ENCODE results near the gene RFX2. TPM values are rescaled to one million over a fixed set of nuclear protein-coding genes. Genes with fewer than 3 reads are reported as not detected.
A peak's percentile ranks its signal among the peaks of the same experiment; 100 is the strongest.

The RFX2 gene
- total RNA-seq, 1 donor from 2014 or later: 12.7 TPM

DNA sequence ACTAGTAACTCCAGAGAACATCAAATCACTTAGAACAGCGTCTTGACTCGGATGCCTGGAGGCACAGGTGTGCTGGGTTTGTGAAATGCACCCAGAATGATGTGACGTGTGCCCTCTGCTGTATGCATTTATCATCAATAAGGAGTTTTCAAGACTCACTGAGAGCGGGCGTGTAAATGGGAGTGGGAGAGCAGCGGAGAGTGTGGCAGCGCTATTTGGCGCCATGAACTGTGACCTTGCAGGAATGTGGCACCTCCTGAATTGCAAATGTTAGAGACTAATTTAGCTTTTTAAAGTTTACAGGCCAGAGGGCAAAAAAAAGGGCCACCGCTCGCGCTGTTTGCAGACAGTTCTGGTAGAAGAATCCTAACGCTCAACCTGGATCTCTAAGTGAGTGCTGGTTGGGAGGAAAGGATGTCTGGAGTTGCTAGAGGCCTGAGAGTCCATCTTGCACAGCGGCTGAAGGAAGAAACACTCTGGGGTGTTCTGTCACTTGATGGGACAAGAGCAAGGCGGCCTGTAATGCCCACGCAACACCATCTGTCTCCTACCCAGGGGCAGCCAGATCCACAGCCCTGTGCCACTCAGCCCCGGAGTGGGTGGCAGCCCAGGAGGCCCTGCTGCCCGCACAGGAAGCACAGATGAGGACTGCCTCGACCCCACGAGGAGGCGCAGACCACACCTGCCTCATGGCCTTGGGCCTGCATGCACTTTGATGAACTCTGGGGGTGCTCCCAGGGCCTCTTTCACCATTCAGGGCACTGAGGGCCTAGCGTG lies 152.0 kb downstream of the RFX2 start:
- intact Hi-C loops (cut with DNase I): no loop called here
- ATAC-seq (no peak), DNase-seq (ENCODE audit: low spot score) (no peak)

DNA sequence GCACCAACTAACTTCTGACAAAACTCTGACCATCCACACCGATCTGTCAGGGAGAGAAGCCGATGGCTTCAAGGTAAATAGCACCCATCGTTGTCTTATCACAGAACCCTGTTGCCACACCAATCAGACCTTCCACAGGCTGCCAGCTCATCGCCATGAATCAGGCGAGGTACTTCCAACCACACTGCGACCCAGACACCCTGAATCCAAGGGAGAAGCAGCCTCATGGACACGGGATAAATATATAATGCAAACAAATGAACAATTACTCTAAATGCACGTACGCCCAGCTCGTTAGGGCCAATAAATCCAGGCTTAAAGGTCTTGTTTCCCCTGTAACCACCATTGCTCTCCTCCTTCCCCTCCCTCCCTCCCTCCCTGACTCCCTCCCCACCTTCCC lies 153.1 kb downstream of the RFX2 start:
- DNase-seq (ENCODE audit: low spot score): no peak
- intact Hi-C loops (cut with DNase I): no loop called here
- no peak for ATAC-seq

DNA sequence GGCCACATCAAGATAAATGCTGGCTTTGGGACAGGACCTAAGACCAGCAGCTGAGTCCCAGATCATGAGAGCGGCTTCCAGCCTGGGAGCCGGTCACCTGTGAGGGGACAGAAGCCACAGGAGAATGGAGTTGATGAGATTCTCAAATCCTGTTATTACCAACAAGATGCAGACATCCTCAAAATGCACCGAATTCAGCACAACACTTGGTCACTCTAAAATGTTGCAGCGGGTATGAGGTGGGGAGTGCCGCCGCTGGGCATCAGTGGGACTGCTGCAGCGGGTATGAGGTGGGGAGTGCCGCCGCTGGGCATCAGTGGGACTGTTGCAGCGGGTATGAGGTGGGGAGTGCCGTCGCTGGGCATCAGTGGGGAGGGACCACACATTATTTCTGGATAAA lies 153.6 kb downstream of the RFX2 start:
- ATAC-seq: no peak
- intact Hi-C loops (cut with DNase I): no loop called here
- no peak for DNase-seq (ENCODE audit: low spot score)

DNA sequence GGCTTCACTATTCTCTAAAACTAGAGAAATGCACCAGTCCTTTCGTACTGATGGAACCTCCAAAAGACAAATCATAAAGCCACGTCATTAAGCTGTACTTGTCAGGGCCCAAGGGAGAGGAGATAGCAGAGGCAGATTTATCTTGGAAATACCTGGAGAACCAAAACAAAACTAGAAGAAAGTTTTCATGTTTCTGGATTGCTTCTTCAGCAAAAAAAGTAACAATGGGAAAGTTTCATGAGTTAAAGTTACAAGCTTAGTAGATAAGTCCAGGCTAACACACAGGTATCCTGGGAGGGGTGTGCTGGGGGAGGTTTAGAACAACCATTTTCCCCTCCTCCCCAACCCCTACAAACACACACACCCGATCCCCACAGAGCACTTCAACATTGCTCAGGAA lies 154.0 kb downstream of the RFX2 start:
- intact Hi-C loops (cut with DNase I): no loop called here
- ATAC-seq (no peak), DNase-seq (ENCODE audit: low spot score) (no peak)

DNA sequence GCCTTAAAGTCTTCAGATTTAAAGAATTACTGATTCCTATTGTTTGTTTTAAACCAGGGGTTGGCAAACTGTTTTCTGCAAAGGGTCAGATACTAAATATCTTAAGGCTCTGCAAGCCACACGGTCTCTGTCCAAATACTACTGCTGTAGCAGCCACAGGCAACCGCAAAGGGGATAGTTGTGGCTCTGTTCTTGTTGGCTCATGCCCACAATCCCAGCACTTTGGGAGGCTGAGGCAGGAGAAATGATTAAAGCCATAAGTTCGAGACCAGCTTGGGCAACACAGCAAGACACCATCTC lies 154.7 kb downstream of the RFX2 start:
- ATAC-seq (no peak), DNase-seq (ENCODE audit: low spot score) (no peak)
- intact Hi-C loops (cut with DNase I): no loop called here

DNA sequence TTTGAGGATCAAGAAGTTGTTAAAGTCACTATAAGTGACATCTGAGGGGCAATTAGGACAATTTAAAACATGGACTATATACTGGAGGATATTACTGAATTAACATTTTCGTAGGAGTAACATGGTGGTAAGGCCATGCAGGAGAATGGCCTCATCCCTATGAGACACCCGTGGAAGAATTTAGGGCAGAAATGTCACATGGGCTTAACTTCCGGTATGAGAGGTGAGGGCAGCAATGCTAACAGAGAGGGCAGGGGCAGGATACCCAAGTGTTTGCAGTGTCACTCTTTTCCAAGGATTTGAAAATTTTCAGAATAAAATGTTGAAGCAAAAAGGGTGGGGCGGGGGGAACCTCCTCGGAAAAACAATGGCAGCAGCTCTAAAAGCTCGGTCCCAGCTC lies 156.0 kb downstream of the RFX2 start:
- DNase-seq (ENCODE audit: low spot score): no peak
- intact Hi-C loops (cut with DNase I): no loop called here
- ATAC-seq: no peak

DNA sequence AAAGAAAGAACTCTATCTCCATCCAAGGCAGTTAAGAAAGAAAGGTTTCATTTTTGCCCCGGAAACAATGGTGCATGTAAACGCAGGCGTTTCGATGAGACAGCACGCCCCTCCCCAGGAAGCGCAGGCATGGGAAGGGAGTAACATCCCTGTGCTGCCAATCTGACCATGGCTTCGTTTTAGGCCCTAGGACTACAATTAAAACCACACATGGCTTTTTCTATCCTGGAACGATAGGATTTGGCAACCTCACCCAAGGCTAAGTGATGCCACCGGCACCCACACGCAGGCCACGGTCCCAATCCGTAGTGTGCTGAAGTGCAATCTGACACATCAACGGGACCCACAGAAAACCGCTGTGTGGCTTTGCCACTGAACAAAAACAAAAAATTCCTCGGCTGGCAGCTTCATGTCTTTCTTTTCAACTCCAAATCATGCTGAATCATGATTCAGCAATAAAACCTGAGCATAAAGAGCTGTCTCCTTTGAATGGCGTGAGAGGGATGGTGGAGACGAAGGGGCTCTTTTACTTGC lies 156.6 kb downstream of the RFX2 start:
- ATAC-seq (no peak), DNase-seq (ENCODE audit: low spot score) (no peak)
- intact Hi-C loops (cut with DNase I): no loop called here

DNA sequence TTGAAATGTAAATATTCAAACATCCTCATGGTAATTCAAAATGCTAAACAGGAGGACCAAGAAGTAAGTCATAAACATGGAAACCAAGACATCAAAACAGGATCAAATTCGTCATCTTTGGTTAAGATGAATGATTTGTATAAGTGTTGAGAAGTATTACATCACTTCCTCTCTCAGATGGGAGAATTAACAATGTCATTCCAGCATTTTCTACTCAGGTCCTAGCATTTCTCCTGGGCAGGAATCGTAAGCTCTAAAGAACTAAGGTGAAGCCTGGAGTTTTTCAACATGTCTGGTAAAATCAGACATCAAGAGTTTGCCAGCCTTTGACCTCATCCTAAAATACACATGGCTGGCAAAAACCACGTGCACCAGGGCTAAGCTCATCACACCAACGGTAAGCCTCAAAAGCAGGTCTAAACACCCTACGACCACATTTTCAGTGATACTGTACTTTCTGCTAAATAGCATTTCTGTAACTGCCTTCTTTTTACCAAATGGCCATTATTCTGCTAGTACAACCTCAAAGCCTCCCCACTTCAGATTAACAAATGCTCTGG lies 157.2 kb downstream of the RFX2 start:
- DNase-seq (ENCODE audit: low spot score) (no peak), ATAC-seq (no peak)
- intact Hi-C loops (cut with DNase I): no loop called here

DNA sequence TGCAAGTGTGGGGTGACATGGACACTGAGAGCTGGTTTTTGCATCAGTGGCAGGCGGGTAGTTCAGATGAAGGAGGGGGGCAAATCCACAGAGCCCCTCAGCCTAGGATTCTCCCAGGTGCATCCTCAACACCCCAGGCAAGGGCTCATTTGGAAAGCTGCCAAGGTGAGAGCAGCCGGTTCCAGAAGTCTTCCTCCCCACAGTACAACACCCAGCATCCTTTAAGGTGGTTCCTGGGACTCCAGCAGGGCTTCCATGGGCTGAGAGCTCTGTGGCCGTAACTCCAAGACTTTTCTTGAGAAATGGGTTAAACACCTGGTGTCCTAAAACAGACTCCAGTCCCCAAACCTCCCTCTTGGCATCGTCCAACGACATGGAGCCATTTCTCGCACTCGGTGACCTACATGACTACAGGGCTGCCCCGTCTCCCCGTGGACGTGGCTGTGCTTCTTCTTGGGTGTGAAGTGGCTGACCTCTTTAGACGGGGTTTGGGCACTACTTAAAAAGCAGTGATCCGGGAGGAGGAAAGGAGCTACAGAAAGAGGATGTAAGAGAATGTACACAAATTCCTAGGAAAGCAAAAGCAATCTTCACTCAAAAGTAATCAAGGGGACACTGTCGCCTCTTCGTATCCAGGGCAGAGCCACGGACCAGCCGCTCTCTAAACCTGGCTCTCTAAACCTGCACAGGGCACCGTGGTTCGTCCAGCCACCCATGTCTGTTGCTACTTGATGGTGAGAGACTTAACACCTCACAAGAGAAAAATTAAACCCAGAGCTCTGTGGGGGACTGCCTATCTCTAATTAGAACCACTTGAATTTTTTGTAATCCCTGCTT lies 157.9 kb downstream of the RFX2 start:
- ATAC-seq (no peak), DNase-seq (ENCODE audit: low spot score) (no peak)
- intact Hi-C loops (cut with DNase I): no loop called here

DNA sequence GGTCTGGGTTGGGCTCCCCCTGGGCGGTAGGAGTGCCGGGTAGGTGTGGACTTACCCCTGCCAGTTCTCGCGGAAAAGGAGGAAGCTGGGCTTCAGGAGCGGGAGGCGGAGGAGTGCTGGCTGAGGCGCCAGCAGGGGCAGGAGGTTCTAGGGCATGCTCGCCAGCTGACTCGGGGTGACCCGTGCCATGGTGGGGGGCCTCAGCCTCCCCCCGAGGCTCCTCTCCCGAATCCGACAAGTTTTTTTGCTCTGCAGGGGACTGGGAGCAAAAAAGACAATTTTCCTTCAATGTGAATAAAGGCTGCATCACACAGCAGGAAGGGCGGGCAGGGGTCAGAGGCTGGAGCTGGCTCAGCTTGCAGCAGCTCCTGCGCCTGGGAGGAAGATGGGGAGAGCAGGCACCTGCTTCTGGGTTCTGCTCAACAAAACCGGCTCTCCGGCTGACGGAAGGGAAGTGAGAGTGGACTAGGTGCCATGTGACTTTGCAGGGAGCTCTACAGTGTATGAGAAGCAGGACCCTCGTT lies 158.9 kb downstream of the RFX2 start:
- ATAC-seq (peak; percentile 4), DNase-seq (ENCODE audit: low spot score) (no peak)
- intact Hi-C loops (cut with DNase I): no loop called here

DNA sequence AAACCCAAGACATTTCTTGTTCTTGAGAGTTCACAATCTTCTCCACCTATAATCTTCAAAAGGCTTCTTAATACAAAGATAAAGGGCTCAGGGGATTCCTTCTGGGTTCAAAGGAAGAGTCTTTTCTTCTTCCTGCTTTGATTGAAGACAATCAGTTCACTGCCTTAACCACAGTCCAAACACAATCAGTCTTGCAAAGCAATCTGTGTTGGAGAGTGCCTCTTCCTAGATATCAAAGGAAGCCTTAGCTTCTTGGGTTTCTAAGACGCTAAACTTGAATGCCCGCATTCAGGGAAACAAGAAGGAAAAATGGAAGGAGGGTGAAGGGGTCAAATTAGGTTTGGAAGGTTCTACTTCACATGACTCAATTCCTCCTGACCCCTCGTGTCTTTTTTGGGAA lies 159.6 kb downstream of the RFX2 start:
- no peak for ATAC-seq
- no peak for DNase-seq (ENCODE audit: low spot score)
- intact Hi-C loops (cut with DNase I): no loop called here

DNA sequence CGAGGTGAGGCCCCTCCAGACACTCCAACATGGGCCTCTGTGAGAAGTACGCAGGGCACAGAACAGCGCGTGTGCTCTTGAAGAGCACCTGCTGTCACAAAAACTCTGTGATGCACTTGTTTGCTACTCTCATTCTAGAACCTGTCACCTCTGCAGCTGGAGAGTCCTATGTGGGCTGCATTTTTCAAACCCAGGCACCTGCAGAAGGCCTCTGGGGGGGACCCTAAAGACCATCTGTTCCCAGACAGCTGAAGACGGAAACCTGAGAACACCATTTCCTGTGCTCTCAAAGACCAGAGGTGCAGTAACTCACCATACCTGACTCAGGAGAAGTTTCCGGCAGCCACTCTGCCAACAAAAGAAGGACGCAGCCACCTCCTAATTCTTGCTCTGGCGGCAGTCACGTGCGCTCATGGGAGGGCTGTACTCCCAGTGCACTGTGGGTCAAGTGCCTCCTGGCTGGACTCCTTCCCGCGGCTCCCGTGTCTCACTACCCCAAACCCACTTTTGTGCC lies 160.5 kb downstream of the RFX2 start:
- intact Hi-C loops (cut with DNase I): no loop called here
- ATAC-seq: no peak
- DNase-seq (ENCODE audit: low spot score): no peak

DNA sequence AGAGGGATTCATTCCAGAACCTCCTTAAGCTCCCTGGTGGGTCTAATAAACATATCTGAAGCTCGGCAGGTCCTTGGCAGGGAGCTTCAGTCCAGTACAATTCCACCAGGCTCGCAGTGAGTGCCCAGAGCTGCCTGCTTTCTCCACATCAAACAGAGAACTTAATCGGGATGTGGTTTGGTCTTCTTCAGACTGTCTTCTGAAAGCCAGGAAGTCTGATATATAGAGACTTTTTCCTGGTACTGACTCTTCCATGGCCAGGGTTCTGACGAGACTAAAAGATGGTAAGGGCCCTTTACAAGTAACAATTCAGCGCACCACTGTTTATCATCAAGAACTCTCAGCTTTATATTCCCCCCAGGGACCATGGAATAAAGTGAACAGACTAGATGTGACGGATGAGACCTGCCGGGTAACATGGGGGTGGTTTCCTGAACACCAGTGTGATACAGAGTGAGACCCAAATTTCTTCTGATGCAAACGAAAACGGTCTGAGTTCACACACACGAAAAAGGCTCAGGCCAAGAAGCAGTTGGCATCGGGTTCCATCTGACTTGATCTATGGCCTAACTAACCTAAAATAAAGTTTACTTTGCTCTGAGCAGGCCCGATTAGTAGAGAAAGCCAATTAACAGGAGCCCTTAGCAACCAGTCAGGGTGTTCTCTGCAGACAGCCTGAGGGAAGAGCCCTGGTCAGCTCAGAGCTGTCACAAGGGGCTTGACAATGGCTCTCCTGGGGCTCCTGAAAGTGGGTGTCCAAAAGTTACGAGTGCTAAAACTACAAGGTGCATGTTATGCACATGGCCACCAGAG lies 161.3 kb downstream of the RFX2 start:
- no peak for DNase-seq (ENCODE audit: low spot score)
- ATAC-seq: no peak
- intact Hi-C loops (cut with DNase I): no loop called here

DNA sequence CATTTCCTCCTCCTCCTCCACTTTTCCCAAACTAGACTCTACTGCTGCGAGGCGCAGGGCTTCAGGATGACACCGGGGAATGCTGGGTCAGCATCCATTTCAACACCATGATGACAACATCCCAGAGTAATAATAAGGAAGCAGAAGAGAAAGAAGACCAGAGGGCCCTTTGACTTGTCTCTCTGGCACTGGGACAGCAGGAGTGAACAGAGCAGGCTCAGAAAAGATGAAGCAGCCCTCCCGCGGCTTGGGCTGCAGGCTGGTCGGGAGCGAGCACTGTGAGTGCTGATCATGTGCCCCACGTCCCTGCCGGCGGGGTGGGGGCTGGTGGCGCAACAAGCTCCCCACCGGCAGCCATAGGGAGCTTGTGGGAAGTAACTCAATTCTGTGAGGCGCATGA lies 162.9 kb downstream of the RFX2 start:
- intact Hi-C loops (cut with DNase I): no loop called here
- DNase-seq (ENCODE audit: low spot score) (peak; percentile 83), ATAC-seq (peak; percentile 89)

DNA sequence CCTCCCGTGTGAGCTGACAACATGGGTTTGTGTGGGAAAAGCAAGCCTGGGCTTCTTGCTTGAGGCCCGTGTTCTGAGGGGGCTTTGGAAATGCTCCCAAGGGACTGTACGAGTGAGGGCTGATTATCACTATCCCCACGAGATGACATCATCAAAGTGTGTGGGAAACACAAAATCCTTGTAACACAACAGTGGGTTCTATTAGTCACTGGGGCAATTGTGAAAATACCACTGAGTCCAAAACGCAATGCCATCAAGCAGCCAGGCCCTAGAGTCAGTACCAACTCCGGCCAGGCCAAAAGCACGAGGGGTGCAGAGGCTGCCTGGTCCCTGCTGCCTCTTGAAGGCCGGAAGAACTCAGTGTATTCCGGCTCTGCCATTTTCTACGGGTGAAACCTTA lies 166.7 kb downstream of the RFX2 start:
- intact Hi-C loops (cut with DNase I): no loop called here
- no peak for DNase-seq (ENCODE audit: low spot score)
- no peak for ATAC-seq

Data from sciatic nerve (tissue), 2 donors.